Naive B cell (primary cell): Measurements from ENCODE around the gene TEX52. TPM values are rescaled to one million over a fixed set of nuclear protein-coding genes. Genes with fewer than 3 reads are reported as not detected.

Experiments used
- ATAC-seq, 2 donors: fragments of 150-1000 bp; cut with Tn5 transposase; 2 replicates each; pipeline ENCODE4 v1.10.0; 2021; ENCODE audit warnings: low read depth in 2 of 2, mild to moderate bottlenecking in 2 of 2, moderate library complexity in 2 of 2
- DNase-seq: peaks from one replicate; pipeline ENCODE4 v3.0.0; 2022
- H3K27ac Mint-ChIP-seq, 6 donors: one replicate each; pipeline ENCODE4 v1.8.0; 2020 to 2022; ENCODE audit warnings: mild to moderate bottlenecking in 6 of 6, mixed read lengths in 6 of 6, moderate library complexity in 5 of 6, inconsistent platforms in 2 of 6
- H3K27me3 Mint-ChIP-seq, 3 donors: one replicate each; pipeline ENCODE4 v1.8.0; 2021 to 2022; ENCODE audit warnings: mixed read lengths in 3 of 3, mild to moderate bottlenecking in 1 of 3
- H3K36me3 Mint-ChIP-seq, 2 donors: one replicate each; pipeline ENCODE4 v1.8.0; 2020 to 2022; ENCODE audit warnings: mixed read lengths in 2 of 2, inconsistent platforms in 1 of 2, mild to moderate bottlenecking in 1 of 2
- H3K4me1 Mint-ChIP-seq, 3 donors: one replicate each; pipeline ENCODE4 v1.8.0; 2020 to 2022; ENCODE audit warnings: mixed read lengths in 3 of 3, inconsistent platforms in 1 of 3, mild to moderate bottlenecking in 1 of 3, moderate library complexity in 1 of 3
- H3K4me3 Mint-ChIP-seq, 8 donors: one replicate each; pipeline ENCODE4 v1.8.0; 2020 to 2022; ENCODE audit warnings: mild to moderate bottlenecking in 8 of 8, mixed read lengths in 8 of 8, moderate library complexity in 8 of 8, inconsistent platforms in 2 of 8
- H3K9me3 Mint-ChIP-seq, 7 donors: one replicate each; pipeline ENCODE4 v1.8.0; 2020 to 2022; ENCODE audit warnings: mixed read lengths in 7 of 7, mild to moderate bottlenecking in 5 of 7, inconsistent platforms in 2 of 7, moderate library complexity in 1 of 7
- polyA plus RNA-seq, 6 donors: library from polyadenylated mRNA; unstranded; fragments of 300-500 nt; fragmentation: Illumina TruSeq; gene quantifications; one replicate each; pipeline ENCODE4 v1.2.3, GENCODE V29; 2021; ENCODE audit warnings: low read depth in 6 of 6

Gene TEX52
- polyA plus RNA-seq, 6 donors from 2014 or later: not detected

DNA sequence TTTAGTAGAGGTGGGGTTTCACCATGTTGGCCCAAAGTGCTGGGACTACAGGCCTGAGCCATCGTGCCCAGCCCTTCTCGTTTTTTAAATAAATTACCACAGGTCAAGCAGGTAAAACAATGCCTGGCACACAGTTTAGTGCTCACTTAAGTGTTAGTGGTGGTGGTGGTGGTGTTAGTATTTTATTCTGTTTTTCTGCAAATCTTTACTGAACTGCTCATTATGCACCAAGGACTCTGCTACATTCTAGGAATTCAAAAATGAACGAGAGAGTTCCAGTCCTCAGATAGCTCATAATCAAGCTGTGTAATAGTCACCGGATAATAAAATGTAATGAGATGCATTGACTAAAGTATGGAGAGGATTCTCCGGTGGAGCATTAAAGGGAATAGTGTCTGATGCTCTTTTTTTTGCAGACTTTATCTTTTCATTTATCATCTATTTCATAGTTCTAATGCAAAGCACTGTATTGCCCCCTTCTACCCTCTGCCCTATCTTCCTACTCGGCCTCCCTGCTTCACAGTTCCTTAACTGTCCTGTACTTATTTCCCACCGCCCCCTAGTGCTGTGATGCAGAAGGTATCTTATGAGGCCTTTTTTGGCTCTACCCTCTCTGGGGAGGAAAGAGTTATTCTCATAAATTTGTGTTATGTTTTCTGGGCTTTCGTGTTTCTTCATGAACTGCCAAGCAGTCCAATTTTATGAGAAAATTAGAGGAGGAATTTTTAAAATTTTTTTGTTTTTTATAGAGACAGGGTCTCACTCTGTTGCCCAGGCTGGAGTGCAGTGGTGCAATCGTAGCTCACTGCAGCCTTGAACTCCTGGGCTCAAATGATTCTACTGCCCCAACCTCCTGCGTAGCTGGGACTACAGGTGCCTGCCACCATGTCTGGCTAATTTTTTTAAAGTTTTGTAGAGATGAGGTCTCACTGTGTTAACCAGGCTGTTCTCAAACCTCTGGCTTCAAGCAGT lies 43.3 kb downstream of the TEX52 start:
- H3K9me3 Mint-ChIP-seq: peaks cover 0 to 2% (median 0%) of the 10 kb centered on the region in 7 donors
- peaks cover 15 to 45% (median 23%) of the 10 kb centered on the region in 3 donors for H3K4me1 Mint-ChIP-seq
- H3K27ac Mint-ChIP-seq: peak overlapping the region; percentile 95 to 100 (median 100)
- peak overlapping the region; percentile 94 to 100 (median 99) for H3K4me3 Mint-ChIP-seq
- peaks cover 7 to 9% of the 10 kb centered on the region in 2 donors for H3K36me3 Mint-ChIP-seq
- ATAC-seq: no peak
- DNase-seq: peak; percentile 34
- H3K27me3 Mint-ChIP-seq: no peaks in the 10 kb centered on the region

GRCh38 chr12:2812290-2813213 lies 44.3 kb downstream of the TEX52 start, which contains the start of gene ITFG2:
TSS of gene ITFG2 (plus strand) at chr12:2812668. CDS start at chr12:2812761, 93 bp downstream.
- peaks cover 0 to 2% (median 0%) of the 10 kb centered on the region in 7 donors for H3K9me3 Mint-ChIP-seq
- peaks cover 11 to 42% (median 23%) of the 10 kb centered on the region in 3 donors for H3K4me1 Mint-ChIP-seq
- peak within 1 kb of the TSS; percentile 95 to 100 (median 100) for H3K27ac Mint-ChIP-seq
- no peaks in the 10 kb centered on the region for H3K27me3 Mint-ChIP-seq
- DNase-seq (peak; percentile 96), ATAC-seq (peak; percentile 92 to 93)
- H3K36me3 Mint-ChIP-seq: no peaks in the 10 kb centered on the region
- H3K4me3 Mint-ChIP-seq: peak within 1 kb of the TSS; percentile 94 to 100 (median 99)

GRCh38 chr12:2811801-2812200 lies 45.0 kb downstream of the TEX52 start:
- no peaks in the 10 kb centered on the region for H3K27me3 Mint-ChIP-seq
- H3K27ac Mint-ChIP-seq: peak overlapping the region in 5 of 6 donors; percentile 64 to 100 (median 100)

GRCh38 chr12:2806700-2807099 lies 50.1 kb downstream of the TEX52 start:
- ATAC-seq: no peak
- DNase-seq: no peak
- H3K27ac Mint-ChIP-seq: peak overlapping the region in 1 of 6 donors; percentile 59
- peaks cover 0 to 8% (median 4%) of the 10 kb centered on the region in 3 donors for H3K4me1 Mint-ChIP-seq
- no peaks in the 10 kb centered on the region for H3K9me3 Mint-ChIP-seq
- H3K27me3 Mint-ChIP-seq: no peaks in the 10 kb centered on the region
- H3K36me3 Mint-ChIP-seq: peaks cover 0 to 6% of the 10 kb centered on the region in 2 donors
- H3K4me3 Mint-ChIP-seq: no peak overlapping the region

More at GRCh38 chr12:2811801-2812200, 45.0 kb downstream of the TEX52 start:
- ATAC-seq (no peak), DNase-seq (no peak)
- Mint-ChIP-seq H3K36me3 (no peaks in the 10 kb centered on the region), H3K4me3 (peak overlapping the region; percentile 37 to 100 (median 96)), H3K4me1 (peaks cover 11 to 42% (median 23%) of the 10 kb centered on the region in 3 donors), H3K9me3 (peaks cover 0 to 2% (median 0%) of the 10 kb centered on the region in 7 donors)

DNA sequence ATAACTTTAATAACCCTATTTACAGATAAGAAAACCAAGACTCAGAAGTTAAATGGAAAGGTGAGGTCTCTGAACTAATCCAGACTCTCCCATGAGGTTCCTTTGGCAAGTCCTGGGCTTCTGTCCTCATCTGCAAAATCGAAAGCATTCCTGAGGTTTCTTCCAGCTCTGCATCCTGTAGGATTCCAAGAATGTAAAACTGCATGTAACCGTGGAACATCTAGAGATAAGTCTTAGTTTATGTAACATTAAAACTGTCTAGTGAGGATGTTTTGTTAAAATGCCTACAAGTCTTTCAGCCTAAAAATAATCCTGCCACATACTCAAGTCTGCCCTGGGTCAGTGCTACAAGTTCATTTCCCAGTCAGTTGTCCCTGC lies 51.7 kb downstream of the TEX52 start:
- Mint-ChIP-seq H3K4me1 (peaks cover 0 to 5% (median 4%) of the 10 kb centered on the region in 3 donors), H3K9me3 (no peaks in the 10 kb centered on the region), H3K27ac (peak overlapping the region in 3 of 6 donors; percentile 3 to 70 (median 10)), H3K36me3 (peaks cover 0 to 6% of the 10 kb centered on the region in 2 donors), H3K4me3 (no peak overlapping the region), H3K27me3 (no peaks in the 10 kb centered on the region)
- DNase-seq (no peak), ATAC-seq (no peak)

DNA sequence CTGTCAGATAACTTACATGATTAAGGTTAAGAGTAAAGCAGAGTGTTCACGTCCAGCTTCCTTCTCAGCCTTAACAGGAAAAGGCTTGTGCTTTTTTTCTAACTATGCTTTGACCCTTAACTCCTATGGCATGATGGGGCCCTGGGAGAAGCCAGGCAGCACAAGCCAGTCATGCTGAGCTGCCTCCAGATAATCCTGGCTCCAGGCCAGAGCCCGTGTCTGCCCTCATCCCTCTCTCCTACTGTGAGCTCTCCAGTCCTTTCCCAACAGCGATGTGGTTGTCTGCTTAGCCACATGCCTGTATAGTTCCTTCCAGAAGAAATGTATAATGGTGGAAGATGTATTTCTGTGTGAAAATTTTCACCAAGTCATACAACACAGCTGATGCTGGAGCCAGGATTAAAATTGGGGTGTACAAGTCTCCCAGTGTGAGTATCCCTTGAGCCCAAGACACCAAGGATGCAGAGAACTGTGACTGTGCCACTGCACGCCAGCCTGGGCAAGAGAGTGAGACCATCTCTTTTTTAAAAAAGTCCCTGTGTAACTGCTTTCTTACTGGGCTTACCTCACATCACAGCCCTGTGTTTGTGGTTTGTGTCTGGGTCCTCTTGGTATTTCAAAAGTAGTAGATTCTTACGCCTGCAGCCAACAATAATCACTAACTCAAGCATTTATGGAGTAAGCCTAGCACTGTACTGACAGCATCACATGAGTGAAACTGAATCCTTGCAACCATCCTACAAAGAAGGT lies 52.3 kb downstream of the TEX52 start:
- peaks cover 0 to 6% of the 10 kb centered on the region in 2 donors for H3K36me3 Mint-ChIP-seq
- H3K9me3 Mint-ChIP-seq: no peaks in the 10 kb centered on the region
- H3K4me3 Mint-ChIP-seq: no peak overlapping the region
- peaks cover 0 to 5% (median 4%) of the 10 kb centered on the region in 3 donors for H3K4me1 Mint-ChIP-seq
- no peaks in the 10 kb centered on the region for H3K27me3 Mint-ChIP-seq
- DNase-seq (no peak), ATAC-seq (no peak)
- peak overlapping the region in 3 of 6 donors; percentile 20 to 70 (median 69) for H3K27ac Mint-ChIP-seq

DNA sequence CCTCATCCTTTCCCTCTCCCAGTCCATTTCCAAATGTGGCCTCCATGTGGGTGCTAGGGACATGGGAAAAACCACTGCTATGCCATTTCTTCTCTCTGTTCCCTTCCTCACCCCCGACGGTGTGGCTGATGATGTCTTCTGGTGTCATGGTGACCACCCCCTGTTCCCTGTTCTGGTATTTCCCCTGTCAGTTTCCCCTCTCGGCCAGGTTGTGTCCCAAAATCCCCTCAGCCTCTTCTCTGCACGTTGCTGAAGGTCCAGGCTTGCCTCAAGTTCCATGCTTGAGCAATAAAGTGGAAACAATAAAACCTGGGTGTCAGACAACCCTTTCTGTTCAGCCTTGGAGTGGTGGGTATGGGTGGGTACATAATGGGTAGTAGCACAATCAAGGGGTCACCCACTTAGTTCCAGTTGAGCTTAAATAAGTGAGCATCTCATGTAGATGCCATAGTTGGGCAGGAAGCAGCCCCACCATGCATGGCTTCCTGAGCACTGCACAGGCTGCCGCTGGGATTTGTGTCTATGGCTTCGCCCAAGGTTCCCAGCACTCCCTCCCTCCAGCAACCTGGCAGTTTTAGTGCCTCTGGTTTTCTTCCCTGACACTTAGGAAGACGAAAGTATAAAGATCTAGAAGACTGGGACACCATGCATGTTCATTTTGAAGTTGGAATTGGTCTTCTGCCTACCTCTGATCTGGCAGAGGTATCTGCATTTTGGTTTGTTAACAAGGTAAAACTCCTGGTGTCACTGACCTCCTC lies 53.0 kb downstream of the TEX52 start:
- H3K9me3 Mint-ChIP-seq: no peaks in the 10 kb centered on the region
- ATAC-seq: no peak

DNA sequence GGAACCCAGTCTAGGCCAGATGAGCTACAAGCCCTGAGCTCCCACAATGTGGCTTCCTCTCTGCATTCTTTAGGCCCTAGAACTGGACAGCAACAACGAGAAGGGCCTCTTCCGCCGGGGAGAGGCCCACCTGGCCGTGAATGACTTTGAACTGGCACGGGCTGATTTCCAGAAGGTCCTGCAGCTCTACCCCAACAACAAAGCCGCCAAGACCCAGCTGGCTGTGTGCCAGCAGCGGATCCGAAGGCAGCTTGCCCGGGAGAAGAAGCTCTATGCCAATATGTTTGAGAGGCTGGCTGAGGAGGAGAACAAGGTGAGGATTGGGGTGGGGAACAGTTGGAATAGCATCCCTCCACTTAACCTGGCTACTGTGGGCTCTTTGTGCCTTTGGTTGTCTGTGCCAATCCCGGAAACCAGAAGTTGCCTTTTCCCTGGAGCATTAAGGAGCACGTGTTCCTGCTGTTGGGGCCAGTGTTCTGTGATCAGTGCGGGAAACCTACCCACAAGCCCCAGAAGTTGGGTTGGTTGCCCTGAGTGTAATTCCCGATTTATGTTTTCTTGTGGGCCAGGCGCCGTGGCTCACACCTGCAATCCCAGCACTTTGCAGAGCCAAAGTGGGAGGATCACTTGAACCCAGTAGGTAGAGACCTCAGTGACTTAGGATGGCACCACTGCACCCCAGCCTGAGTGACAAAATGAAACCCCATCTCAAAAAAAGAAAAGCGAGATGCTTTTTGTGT lies 55.6 kb downstream of the TEX52 start:
- no peaks in the 10 kb centered on the region for H3K27me3 Mint-ChIP-seq
- H3K4me3 Mint-ChIP-seq: no peak overlapping the region
- no peak for ATAC-seq
- peaks cover 0 to 14% of the 10 kb centered on the region in 2 donors for H3K36me3 Mint-ChIP-seq
- H3K9me3 Mint-ChIP-seq: no peaks in the 10 kb centered on the region
- H3K4me1 Mint-ChIP-seq: peaks cover 13 to 27% (median 14%) of the 10 kb centered on the region in 3 donors
- peak overlapping the region in 1 of 6 donors; percentile 77 for H3K27ac Mint-ChIP-seq
- no peak for DNase-seq

More for the DNA sequence above, 53.0 kb downstream of the TEX52 start:
- no peak for DNase-seq
- Mint-ChIP-seq H3K4me3 (no peak overlapping the region), H3K36me3 (peaks cover 0 to 7% of the 10 kb centered on the region in 2 donors), H3K4me1 (peaks cover 0 to 5% (median 4%) of the 10 kb centered on the region in 3 donors), H3K27ac (peak overlapping the region in 3 of 6 donors; percentile 57 to 69 (median 66)), H3K27me3 (no peaks in the 10 kb centered on the region)

DNA sequence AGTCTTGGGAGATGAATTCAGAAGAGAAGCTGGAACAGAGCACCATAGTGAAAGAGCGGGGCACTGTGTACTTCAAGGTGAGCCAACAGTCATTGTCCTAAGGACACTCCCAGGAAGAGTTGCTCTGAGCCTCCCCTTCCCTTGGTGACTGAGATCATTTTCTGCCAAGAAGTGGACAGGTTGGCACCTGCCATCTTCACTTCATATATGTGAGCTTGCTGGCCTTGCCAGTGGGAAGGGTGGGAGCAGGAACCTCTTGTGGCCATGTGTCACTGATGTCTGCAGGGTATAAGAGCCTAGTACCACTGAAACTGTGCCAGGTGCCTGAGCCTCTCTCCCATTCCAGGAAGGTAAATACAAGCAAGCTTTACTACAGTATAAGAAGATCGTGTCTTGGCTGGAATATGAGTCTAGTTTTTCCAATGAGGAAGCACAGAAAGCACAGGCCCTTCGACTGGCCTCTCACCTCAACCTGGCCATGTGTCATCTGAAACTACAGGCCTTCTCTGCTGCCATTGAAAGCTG lies 56.7 kb downstream of the TEX52 start:
- Mint-ChIP-seq H3K36me3 (peaks cover 0 to 14% of the 10 kb centered on the region in 2 donors), H3K4me1 (peaks cover 16 to 31% (median 17%) of the 10 kb centered on the region in 3 donors), H3K9me3 (no peaks in the 10 kb centered on the region), H3K27ac (peak overlapping the region in 1 of 6 donors; percentile 69), H3K27me3 (no peaks in the 10 kb centered on the region), H3K4me3 (peak overlapping the region in 1 of 8 donors; percentile 5)
- DNase-seq (no peak), ATAC-seq (no peak)
